Peyer's patch (tissue), 4 donors: ENCODE results near the gene MEI4. TPM values are rescaled to one million over a fixed set of nuclear protein-coding genes. Genes with fewer than 3 reads are reported as not detected.

Experiments used
- DNase-seq, 3 donors: peaks; one replicate each; pipeline ENCODE4 v3.0.0-alpha.2; 2017 to 2019
- H3K27ac ChIP-seq, 4 donors: fragments of 200-600 bp; sonication (generic); one replicate each; pipeline ENCODE4 v1.5.1; 2016 to 2019
- H3K27me3 ChIP-seq, 2 donors: fragments of 200-600 bp; sonication (generic); one replicate each; pipeline ENCODE4 v1.5.1; 2019
- H3K36me3 ChIP-seq, 3 donors: fragments of 200-600 bp; sonication (generic); one replicate each; pipeline ENCODE4 v1.5.1; 2016 to 2019
- H3K4me1 ChIP-seq, 4 donors: fragments of 200-600 bp; sonication (generic); one replicate each; pipeline ENCODE4 v1.5.1; 2016 to 2019
- H3K4me3 ChIP-seq, 4 donors: fragments of 200-600 bp; sonication (generic); 1 replicate in 3 of 4; 2 replicates in 1 of 4; pipeline ENCODE4 v1.5.1; 2016 to 2019; ENCODE audit warnings: mild to moderate bottlenecking in 1 of 4
- H3K9me3 ChIP-seq, 4 donors: fragments of 200-600 bp; sonication (generic); one replicate each; pipeline ENCODE4 v1.5.1; 2016 to 2019; ENCODE audit warnings: mild to moderate bottlenecking in 1 of 4
- POLR2A ChIP-seq, 2 donors: fragments of 450-650 bp; IDR thresholded peaks; one replicate each; pipeline ENCODE4 v1.5.1; 2017; ENCODE audit warnings: antibody characterized with exemption in 2 of 2, mild to moderate bottlenecking in 2 of 2, moderate library complexity in 2 of 2
- total RNA-seq, 4 donors: library from RNA; depleted of rRNA; stranded (reverse); fragments of >200 nt; gene quantifications; one replicate each; pipeline ENCODE4 v1.1.0, GENCODE V29; 2016
- TF ChIP-seq, protein P1 (sequence below), 6 experiments: fragments of 450-650 bp in 4 of 6; fragments of 200-600 bp in 2 of 6; sonication (generic) in 1 of 6; IDR thresholded peaks; one replicate each; pipeline ENCODE4 v1.5.1; 2017 to 2019; ENCODE audit warnings: antibody characterized with exemption in 6 of 6, mild to moderate bottlenecking in 3 of 6, moderate library complexity in 1 of 6

Gene MEI4
- total RNA-seq, 4 donors from 2014 or later, result not detected

DNA sequence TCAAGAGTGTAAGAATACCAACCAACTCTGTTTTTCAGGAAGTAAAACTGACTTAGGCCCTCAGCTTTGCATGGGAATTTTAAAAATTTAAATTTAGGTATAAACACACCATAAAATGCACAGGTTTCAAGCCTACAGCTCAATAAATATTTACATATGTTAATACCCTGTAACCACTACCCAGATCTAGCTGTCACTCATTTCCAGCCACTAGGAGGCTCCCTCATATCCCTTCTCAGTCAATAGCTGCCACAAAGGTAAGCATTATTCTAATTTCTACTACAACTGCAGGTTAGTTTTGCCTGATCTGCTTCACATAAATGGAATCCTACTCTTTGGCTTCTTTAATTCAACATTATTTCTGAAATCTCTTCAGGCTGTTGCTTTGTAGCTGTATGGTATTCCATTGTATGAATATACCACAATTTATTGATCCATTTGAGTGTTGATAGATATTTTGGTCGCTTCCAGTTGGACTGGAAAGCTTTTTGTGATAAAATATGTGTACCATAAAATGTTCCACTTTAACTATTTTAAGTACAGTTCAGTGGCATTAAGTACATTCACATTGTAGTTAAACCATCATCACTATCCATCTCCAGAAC lies 32.5 kb upstream of the MEI4 start:
- TF ChIP-seq, protein P1, sequence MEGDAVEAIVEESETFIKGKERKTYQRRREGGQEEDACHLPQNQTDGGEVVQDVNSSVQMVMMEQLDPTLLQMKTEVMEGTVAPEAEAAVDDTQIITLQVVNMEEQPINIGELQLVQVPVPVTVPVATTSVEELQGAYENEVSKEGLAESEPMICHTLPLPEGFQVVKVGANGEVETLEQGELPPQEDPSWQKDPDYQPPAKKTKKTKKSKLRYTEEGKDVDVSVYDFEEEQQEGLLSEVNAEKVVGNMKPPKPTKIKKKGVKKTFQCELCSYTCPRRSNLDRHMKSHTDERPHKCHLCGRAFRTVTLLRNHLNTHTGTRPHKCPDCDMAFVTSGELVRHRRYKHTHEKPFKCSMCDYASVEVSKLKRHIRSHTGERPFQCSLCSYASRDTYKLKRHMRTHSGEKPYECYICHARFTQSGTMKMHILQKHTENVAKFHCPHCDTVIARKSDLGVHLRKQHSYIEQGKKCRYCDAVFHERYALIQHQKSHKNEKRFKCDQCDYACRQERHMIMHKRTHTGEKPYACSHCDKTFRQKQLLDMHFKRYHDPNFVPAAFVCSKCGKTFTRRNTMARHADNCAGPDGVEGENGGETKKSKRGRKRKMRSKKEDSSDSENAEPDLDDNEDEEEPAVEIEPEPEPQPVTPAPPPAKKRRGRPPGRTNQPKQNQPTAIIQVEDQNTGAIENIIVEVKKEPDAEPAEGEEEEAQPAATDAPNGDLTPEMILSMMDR (IDR thresholded peaks at IDR 0.05), result peak in 4 of 6 experiments; percentile 13 to 46 (median 36)
- no peak for TF ChIP-seq POLR2A (IDR thresholded peaks at IDR 0.05)
- Histone ChIP-seq H3K9me3 (no peaks in the 10 kb centered on the region), H3K36me3 (no peaks in the 10 kb centered on the region), H3K4me1 (no peaks in the 10 kb centered on the region), H3K27me3 (no peaks in the 10 kb centered on the region), H3K27ac (no peak overlapping the region), H3K4me3 (no peak overlapping the region)
- no peak for DNase-seq

DNA sequence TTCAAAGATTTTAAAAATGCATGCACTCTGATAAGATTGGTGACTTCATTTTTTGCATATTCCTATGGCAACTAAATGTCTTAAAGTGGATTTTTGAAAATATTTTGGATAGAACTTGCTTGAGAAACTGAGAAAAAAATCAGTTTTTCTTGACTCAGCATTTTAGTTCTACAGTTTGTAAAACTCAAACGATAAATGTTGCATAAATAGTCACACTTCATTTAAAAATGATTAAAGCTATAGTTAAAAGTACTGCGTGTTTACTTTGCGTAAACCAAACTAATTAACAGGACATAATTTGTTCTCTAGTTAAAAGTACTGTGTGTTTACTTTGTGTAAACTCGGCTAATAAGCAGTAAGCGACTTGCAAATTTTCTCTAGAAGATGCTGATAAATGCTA lies 28.3 kb upstream of the MEI4 start:
- Histone ChIP-seq H3K4me1 (no peaks in the 10 kb centered on the region), H3K27me3 (no peaks in the 10 kb centered on the region), H3K36me3 (no peaks in the 10 kb centered on the region), H3K27ac (no peak overlapping the region), H3K4me3 (no peak overlapping the region), H3K9me3 (no peaks in the 10 kb centered on the region)
- no peak for DNase-seq
- no peak for TF ChIP-seq POLR2A (IDR thresholded peaks at IDR 0.05)
- TF ChIP-seq, protein P1 (IDR thresholded peaks at IDR 0.05), result no peak

DNA sequence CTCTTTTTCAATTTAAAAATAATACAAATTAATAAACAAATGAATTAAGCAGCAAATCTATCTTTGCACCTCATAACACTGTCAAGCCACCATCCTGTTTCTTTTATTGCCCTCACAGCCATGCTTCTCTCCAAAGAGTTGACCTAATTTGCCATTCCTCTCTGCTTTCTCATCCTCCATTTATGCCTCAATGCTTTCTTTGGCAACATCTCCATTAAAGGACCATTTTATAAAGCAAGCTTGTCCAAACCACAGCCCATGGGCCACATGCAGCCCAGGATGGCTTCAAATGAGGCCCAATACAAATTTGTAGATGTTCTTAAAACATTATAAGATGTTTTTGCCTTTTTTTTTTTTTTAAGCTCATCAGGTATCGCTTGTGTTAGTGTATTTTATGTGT lies 26.4 kb upstream of the MEI4 start:
- Histone ChIP-seq H3K4me1 (no peaks in the 10 kb centered on the region), H3K36me3 (no peaks in the 10 kb centered on the region), H3K9me3 (no peaks in the 10 kb centered on the region), H3K27me3 (no peaks in the 10 kb centered on the region), H3K27ac (no peak overlapping the region), H3K4me3 (no peak overlapping the region)
- DNase-seq, result no peak
- no peak for TF ChIP-seq POLR2A (IDR thresholded peaks at IDR 0.05)
- TF ChIP-seq, protein P1 (IDR thresholded peaks at IDR 0.05), result no peak

DNA sequence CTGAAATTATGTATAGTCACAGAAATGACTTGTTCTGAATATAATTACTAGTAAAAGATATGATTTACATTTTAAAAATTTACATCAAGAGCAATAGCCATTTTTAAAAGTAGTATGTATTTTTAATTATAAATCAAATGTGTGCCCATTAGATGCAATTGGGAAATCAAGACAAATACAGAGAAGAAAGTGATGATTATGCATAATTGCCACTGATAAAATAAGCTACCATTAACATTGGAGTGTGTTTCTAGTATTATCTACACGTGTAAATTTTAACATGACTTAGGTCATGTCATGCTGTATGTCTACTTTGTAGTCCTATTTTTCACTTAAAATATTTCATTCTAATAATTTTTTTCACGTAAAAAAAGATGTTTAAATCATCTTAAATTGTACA lies 22.8 kb upstream of the MEI4 start:
- TF ChIP-seq, protein P1 (IDR thresholded peaks at IDR 0.05), result no peak
- Histone ChIP-seq H3K4me3 (no peak overlapping the region), H3K27me3 (no peaks in the 10 kb centered on the region), H3K27ac (no peak overlapping the region), H3K4me1 (no peaks in the 10 kb centered on the region), H3K36me3 (no peaks in the 10 kb centered on the region), H3K9me3 (no peaks in the 10 kb centered on the region)
- no peak for DNase-seq

DNA sequence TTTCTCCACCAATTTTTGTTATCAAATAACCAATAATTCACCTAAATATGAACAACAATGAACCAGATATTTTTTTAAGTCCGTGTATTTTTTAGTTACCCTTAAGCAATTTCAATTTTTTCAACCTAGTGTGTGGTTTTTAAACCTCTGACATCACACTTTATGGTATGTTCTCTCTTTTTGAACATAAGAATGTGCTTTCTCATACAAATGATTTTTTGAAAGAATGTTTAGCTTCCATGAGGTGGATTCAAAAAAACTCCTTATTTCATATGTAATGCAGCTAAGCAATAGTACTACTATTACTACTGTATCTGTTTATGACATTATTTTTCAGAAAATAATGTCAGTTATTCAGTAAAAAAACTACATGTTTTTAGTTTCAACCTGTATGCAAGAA lies 19.4 kb upstream of the MEI4 start:
- TF ChIP-seq POLR2A (IDR thresholded peaks at IDR 0.05), result no peak
- TF ChIP-seq, protein P1 (IDR thresholded peaks at IDR 0.05), result no peak
- no peaks in the 10 kb centered on the region for H3K4me1 ChIP-seq

More for the DNA sequence above, 19.4 kb upstream of the MEI4 start:
- DNase-seq, result no peak
- H3K27me3 ChIP-seq, result no peaks in the 10 kb centered on the region
- H3K9me3 ChIP-seq, result no peaks in the 10 kb centered on the region
- no peak overlapping the region for H3K4me3 ChIP-seq
- no peak overlapping the region for H3K27ac ChIP-seq
- no peaks in the 10 kb centered on the region for H3K36me3 ChIP-seq
